PC-3 (cell line): ENCODE results near the gene AMN.

Source experiments
- EZH2 ChIP-seq: fragments of 300-600 bp; sonication (generic); IDR thresholded peaks from one replicate; pipeline ENCODE4 v1.6.1; 2017; ENCODE audit warnings: antibody characterized with exemption, mild to moderate bottlenecking, low read length; ENCODE audit not compliant: unreplicated experiment
- TF ChIP-seq, protein P1 (sequence below): fragments of 300-600 bp; sonication (generic); conservative IDR thresholded peaks from 2 replicates; pipeline ENCODE4 v1.5.1; 2017; ENCODE audit warnings: antibody characterized with exemption, low read depth, mild to moderate bottlenecking, low read length

DNA sequence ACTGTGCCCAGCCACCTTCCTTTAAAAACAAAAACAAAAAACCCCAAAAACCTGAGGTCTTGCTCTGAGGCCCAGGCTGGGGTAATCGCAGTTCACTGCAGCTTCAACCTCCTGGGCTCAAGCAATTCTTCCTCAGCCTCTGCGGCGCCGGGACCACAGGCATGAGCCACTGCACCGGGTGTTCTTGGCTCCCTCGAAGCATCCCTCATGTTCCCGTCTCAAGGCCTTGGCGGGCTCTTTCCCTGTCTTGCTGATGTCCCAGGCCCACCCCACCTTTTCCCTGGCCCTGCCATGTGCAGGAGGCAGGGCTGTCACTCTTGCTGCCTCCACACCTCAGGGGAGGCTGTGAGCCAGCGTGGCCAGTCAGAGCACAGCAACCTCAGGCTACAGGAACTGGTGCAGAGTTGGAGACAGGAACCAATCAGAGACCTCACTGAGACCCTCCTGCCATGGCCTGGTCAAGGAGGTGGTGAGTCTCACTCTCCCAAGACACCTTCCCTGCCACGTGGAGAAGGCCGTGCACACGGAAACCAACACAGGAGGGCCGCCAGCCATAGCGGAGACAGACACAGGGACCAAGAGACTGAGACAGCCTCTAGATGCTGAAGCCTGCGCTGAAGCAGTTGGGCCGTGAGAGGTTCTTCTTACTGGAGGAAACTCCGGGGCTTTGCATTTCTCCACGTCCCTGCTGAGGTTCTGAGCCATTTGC, 6.0 kb upstream of the AMN start:
- TF ChIP-seq, protein P1, sequence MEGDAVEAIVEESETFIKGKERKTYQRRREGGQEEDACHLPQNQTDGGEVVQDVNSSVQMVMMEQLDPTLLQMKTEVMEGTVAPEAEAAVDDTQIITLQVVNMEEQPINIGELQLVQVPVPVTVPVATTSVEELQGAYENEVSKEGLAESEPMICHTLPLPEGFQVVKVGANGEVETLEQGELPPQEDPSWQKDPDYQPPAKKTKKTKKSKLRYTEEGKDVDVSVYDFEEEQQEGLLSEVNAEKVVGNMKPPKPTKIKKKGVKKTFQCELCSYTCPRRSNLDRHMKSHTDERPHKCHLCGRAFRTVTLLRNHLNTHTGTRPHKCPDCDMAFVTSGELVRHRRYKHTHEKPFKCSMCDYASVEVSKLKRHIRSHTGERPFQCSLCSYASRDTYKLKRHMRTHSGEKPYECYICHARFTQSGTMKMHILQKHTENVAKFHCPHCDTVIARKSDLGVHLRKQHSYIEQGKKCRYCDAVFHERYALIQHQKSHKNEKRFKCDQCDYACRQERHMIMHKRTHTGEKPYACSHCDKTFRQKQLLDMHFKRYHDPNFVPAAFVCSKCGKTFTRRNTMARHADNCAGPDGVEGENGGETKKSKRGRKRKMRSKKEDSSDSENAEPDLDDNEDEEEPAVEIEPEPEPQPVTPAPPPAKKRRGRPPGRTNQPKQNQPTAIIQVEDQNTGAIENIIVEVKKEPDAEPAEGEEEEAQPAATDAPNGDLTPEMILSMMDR: no peak
- no peak for TF ChIP-seq EZH2
